NCI-H187 treated with DMSO at 0.1 percent for 48 hours (cell line): Measurements from ENCODE around the gene CHCHD4.
"Not testable (repeated sequence)": the region's sequence is repeated elsewhere in the genome, so short reads cannot be mapped to it uniquely, and the experiment has no call there.

Experiments used
- DNase-seq: peaks from one replicate; lab custom pipeline; 2025; lab: John Stamatoyannopoulos, UW

The CHCHD4 gene

DNA sequence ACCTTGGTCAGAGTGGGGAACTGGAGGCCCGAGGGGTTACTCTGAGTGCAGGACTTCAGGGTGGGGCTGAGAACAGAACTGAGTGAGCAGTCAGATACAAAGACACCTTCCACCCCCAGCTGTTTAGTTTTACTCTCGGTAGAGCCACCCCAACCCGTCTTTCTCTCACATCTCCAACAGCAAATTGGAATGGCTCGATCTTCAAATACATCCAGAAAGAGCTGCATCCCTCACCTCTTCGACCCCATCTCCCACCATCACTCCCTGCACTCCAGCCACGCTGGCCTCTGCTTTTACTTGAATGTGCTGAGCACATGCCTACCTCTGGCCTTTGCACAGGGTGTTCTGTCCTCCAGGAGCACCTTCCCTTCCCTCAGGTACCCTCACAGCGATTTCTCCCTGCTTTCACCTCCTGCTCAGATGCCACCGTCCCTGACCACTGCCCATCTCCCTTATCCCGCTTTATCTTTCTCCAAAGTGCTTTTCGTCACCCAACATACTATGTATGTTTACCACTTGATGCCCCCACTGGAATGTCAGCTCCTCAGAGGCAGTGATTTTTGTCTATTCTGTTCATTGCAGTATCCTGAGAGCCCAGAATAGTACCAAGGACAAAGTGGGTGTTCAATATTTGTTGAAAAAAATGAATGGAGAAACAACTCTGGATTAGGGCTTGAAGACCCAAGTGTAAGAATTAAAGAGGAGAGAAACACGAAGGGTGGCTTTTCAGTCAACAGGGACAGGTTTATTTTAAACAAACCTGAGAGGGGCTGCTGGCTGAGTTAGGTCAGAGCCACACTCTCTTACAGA, 4.4 kb downstream of the CHCHD4 start:
- DNase-seq = no peak

DNA sequence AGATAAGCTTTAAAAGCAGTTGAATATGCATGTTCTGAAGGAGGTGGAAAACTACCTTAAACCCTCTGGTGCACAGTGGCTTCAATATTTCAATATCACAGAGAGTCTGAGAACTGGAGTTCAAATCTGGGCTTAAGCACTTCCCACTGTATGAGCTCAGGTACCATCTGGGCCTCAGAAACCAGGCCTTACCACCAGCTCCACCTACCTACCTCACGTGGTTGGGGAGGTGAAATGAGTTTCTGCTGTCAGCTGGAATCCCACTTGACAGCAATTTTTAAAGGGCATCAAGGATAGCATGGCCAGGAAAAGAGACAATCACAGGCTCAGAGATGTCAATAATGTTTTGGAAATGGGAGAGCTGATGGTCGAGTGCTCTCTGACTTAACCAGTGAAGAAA, 5.0 kb downstream of the CHCHD4 start:
- no peak for DNase-seq

DNA sequence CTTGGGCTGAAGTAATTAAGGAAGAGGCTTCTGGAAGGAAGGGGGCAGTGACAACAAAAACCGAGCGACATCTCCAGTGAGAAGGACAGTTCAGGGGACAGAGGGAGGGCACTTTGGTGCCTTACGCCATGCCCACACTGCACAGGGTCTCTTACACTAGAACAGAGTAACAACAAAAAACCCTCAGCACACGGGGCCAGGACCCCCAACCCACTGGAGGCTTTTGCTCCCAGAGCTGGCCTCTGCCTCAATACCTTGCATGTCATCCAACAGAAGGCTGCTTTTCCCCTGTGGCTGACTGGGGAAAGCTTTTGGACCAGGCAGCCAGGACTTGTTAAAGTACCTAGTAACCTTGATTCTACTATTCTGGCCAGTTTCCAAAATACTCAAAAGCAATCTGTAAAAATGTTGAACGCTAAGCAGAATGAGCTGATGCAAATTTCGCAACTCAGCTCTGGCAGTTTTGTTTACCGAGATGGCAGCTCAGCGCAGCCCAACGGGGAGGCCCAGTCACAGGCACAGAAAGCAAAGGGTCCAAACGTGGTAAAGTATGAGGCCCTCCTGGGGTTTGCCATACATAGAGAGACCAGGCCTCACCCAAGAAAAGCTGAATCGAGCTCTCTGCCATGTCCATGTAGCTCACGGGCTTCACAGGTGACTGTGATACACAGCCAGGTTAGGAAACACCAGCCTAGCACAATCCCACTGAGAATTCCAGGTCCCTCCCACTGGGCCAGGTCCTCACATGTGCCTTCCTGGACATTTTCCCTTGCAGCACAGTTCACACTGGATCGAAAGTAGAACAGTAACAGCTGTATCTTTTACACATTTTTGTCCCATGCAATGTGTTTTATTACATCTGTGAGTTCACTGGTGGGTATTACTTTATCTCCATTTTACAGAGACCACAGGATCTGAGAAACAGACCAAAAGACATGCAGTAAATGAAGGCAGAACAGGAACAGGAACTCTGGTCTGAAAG, 6.0 kb downstream of the CHCHD4 start:
- DNase-seq = no peak

DNA sequence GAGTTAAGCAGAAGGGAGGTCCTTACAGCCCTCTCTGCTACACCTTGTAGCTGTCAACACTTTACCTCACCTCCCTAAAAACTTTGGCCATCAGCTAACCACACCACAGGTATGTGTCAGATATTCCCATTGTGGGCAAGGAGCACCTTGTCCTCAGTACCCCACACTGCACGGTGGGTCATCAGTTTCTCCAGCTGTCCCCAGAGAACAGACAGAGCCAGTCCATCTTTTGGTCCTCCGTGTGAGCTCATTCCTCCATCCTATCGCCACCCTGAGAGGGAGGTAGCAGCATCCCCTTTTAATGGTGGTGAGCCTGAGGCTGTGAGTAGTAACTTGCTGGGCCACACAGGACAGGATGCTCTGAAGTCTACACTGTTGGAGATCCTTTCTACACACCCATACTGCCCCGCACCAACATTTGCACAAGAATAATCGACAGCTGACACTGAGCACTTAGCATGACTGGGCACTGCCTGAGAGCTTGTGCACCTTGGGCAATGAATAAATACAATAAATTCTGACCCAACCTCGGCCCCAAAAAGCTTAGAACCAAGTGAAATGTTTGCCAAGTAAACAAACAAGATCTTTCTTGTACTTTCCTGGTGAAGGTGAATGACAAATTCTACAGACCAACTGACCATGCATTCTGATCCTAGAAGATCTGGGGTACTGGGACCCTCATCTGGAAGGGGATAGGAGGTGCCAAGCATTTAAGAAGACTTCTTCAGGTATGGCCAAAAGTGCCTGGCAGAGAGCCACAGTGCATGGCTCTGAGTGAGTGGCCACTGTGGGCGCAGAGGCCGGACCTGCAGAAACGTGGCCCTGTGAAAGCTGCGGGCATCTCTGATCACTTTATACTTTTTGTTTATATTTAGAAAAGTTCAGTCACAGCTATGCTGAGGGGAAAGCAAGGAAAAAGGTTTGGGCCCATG, 6.9 kb downstream of the CHCHD4 start:
- no peak for DNase-seq

DNA sequence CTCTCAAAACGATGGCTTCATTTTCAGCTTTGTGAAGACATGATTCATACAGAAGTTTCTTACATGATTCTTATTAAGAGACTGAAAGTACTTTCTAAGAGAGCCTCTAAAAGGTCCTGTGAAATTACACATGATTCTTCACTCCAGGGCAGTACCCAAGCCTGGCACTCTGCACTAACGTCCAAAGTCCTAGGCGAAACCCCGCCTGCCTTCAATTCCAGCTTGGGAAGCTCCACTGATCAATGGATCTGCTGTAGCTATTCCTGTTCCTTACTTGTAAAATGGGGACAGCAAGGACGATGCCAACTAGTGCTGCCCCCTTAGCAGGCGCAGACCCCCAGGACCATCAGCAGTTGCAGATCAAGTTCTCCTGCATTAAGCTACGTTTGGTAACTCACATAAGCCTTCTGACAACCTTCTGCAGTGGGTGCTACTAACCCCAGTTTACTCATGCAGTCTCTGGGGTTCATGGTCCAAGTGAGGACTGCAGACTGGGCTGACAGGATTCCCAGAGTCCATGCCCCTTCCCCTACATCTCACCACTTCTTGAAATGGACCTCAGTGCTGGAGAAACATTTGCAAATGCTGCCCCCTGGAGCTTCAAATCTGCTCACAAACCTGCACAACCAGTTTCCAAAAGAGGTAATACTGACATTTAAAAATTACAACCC, 10.6 kb downstream of the CHCHD4 start:
- DNase-seq = no peak

DNA sequence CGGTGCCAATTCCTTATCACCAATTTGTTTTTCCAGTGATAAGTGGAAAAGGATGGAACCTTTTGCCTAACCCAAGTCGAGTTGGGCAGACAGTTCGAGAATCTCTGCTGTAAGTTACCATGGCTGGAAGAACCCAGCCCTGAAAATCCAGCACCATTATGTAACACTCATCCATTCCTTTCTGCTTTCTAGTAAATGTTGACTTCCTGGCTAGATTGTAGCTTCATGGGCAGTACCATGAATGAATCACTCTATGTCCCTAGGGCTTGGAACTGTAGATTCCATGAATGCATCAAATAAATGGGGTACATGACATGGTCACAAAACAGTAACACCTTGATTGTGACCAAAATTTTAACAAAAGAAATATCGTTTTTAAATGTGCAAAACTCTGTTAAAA, 14.0 kb downstream of the CHCHD4 start:
- no peak for DNase-seq

DNA sequence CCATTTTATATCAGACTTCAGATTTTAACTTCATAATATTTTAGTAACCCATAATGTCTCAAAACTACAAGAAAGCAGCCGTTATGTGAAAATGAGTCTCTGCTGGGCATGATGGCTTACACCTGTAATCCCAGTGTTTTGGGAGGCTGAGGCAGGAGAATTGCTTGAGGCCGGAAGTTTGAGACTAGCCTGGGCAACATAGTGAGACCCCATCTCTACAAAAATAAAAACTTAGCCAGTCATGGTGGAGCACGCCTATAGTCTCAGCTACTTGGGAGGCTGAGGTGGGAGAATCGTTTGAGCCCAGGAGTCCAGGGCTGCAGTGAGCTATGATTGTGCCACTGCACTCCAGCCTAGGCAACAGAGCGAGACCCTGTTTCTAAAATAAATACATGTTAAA, 14.8 kb downstream of the CHCHD4 start:
- DNase-seq = not testable (repeated sequence)

DNA sequence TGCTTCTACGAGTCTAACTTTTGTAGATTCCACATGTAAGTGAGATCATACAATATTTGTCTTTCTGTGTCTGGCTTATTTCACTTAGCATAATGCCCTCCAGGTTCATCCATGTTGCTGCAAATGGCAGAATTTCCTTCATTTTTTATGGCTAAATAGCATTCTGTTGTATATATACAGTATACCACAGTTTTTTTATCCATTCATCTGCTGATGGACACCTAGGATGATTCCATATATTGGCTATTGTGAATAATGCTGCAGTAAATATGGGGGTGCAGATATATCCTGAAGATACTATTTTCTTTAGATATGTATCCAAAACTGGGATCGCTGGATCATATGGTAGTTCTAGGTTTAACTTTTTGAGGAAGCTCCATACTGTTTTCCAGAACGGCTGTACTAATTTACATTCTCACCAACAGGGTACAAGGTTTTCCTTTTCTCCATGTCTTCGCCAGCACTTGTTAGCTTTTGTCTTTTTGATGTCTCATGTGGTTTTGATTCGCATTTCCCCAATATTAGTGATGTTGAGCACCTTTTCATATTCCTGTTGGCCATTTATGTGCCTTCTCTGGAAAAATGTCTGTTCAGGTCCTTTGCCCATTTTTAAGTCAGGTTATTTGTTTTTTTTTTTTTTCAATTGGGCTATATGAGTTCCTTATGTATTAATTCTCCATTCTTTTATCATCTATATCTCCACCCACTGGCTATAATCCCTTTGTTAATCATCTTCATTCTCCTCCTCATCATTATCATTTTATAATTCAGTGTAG, 26.9 kb downstream of the CHCHD4 start:
- no peak for DNase-seq

DNA sequence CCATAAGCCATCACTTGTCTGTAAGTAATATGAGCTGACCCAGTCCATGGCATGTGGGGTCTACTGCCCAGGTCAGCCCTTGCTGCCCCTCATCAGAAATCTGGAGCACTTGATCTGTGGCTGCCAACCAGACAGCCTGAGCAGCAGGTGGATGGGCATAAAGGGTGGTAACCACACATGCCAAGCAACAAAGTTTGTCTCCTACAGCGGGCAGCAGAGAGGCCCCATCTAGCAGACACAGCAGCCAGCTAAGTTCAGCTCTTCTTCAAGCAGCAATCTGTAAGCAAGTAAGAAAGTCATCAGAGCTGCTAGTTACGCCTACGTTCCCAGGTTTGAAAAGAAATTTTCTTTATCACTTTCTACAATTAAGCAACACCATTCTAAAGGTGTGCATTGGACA, 27.9 kb downstream of the CHCHD4 start:
- no peak for DNase-seq

DNA sequence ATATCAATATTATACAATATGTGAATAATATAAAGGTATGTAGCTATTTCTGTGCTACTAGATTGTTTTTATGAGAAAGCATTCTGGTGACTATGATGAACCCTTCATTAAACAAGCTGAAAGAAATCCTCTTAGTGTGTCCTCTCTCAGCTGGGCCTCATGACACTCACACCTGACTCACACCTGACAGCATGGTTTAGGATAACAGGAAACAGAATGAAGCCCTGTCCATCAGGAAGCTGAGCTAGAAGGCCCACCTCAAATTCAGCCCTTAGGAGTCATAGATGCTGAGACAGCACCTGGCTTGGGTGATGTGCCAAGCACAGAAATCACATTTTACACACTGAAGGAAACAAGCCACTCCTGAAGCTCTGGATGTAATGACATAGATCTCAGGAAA, 30.8 kb downstream of the CHCHD4 start:
- no peak for DNase-seq

DNA sequence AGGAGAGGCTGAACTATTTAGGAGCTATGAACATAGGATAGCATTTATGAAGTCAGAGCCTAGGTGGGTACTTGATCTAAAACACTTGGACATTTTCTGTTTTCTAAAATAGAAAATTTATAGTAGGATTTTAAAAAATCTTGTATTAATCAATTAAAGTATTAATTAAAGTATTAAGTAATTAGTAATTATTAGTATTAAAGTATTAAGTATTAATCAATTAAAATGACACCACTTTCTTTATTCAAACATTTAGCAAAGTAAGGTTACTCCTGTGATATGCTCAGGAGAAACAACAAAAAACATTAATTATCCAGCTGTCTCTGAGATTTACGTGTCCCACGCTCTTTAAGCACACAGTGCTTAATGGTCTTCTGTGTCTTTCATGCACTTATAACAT, 32.2 kb downstream of the CHCHD4 start:
- no peak for DNase-seq

DNA sequence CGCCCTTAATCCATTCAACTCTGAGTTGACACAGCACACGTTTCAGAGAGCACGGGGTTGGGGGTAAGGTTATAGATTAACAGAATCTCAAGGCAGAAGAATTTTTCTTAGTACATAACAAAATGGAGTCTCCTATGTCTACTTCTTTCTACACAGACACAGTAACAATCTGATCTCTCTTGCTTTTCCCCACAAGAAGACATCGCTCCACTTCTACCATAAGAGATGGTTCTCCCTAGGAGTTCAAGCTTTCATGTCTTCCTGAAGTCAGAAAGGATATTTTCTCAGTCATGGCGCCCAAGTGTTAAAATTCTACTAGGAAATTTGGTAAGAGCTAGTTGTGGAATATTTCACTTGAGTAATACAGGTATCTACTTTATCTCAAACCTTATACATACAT, 32.7 kb downstream of the CHCHD4 start:
- not testable (repeated sequence) for DNase-seq

DNA sequence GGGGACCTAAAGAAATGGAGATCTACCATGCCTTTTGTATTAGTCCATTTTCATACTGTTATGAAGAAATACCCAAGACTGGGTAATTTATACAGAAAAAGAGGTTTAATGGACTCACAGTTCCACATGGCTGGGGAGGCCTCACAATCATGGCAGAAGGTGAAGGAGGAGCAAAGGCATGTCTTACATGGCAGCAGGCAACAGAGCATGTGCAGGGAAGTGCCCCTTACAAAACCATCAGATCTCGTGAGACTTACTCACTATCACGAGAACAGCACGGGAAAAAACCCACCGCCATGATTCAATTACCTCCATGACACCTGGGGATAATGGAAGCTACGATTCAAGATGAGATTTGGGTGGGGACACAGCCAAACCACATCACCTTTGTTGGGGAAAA, 37.2 kb downstream of the CHCHD4 start:
- DNase-seq = not testable (repeated sequence)

DNA sequence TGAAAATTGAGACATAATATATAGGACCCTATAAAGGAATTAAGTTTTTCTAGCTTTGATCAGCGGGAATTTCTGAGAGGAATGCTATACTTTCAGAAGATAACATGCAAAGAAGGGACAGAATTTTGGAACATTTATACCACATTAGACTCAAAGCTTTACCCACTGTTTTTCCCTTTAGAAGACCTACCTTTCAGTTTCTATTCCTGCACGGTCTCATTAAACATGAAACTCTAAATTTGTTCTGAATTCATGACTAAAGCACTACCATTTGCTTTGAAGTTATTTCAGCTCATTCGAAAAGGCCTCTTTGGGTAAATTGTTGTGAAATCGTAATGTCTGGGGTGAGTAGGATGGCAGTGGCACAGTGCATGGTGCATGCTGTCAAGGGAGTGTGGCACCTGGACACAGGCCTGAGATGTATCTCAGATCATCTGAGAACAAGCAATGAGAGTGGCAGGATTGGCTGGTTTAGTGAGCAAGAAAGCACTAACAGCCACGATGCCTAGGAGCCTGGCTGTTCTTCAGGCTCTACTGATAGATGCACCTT, 42.5 kb downstream of the CHCHD4 start:
- DNase-seq = no peak

DNA sequence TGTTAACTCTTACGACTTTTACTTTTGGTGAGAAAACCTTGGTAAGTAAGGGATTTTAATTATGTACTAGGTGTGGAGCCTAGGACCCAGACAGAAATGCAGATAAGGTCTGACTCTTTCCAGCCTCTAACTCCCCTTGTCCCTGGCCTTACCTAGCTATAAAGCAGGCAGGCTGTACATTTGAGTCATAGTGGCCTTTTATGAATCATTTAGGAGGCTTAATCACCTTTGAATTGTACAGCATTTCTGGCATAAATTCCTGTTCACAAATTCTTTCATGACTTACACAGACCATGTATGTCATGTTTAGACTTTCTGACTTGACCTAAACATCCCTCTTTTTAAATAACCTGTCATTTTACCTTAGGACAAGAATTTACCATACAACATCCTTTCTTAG, 47.4 kb downstream of the CHCHD4 start:
- no peak for DNase-seq

DNA sequence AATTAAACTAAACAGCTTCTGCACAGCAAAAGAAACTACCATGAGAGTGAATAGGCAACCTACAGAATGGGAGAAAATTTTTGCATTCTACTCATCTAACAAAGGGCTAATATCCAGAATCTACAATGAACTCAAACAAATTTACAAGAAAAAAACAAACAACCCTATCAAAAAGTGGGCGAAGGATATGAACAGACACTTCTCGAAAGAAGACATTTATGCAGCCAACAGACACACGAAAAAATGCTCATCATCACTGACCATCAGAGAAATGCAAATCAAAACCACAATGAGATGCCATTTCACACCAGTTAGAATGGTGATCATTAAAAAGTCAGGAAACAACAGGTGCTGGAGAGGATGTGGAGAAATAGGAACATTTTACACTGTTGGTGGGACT, 49.4 kb downstream of the CHCHD4 start:
- not testable (repeated sequence) for DNase-seq

DNA sequence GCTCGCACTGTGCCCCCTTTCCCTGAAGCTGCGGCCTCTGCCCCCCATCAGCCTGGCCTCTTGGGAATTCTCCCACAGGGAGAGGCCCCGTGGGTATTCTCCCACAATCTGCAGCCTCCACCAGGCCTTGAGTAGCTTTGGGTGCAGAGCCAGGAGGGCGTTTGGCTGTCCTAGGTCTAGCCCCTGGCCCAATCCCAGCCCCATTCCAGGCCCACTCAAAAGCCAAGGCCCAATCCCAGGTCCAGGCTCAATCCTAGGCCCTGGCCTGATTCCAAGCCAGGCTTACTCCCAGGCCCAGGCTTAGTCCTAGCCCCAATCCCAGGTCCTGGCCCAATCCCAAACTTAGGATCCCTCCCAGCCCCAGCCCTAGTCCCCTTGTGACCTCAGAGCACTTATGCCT, 59.8 kb downstream of the CHCHD4 start:
- no peak for DNase-seq

DNA sequence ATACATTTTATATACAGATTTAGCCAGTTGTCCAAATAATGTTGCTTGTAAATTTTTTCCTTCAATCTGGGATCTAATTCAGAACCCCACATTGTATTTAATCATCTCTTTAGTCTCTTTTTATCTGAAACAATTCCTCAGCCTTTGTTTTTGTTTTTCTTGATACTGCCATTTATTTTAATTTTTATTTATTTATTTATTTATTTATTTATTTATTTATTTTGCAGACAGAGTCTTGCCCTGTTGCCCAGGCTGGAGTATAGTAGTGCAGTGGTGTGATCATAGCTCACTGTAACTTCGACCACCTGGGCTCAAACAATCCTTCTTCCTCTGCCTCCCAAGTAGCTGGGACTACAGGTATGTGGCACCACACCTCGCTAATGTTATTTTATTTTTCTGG, 61.5 kb downstream of the CHCHD4 start:
- DNase-seq = no peak
